H1 (cell line): ENCODE data around the gene NHLH2. TPM values are rescaled to one million over a fixed set of nuclear protein-coding genes. Genes with fewer than 3 reads are reported as not detected.

Experiments used
- ATF3 ChIP-seq: IDR thresholded peaks from 2 replicates; pipeline ENCODE4 v1.6.1; 2011; ENCODE audit warnings: low read depth, mild to moderate bottlenecking, low read length; ENCODE audit not compliant: insufficient read depth
- RBBP5 ChIP-seq: IDR thresholded peaks from 2 replicates; pipeline ENCODE4 v1.7.1; 2012; ENCODE audit warnings: low read depth, mild to moderate bottlenecking, inconsistent platforms, low read length, moderate library complexity, borderline replicate concordance
- SUZ12 ChIP-seq: fragments of 200-600 bp; sonication (generic); IDR thresholded peaks from 2 replicates; pipeline ENCODE4 v1.6.1; 2012; ENCODE audit warnings: mild to moderate bottlenecking, inconsistent platforms, low read length, moderate library complexity, mixed read lengths
- polyA plus RNA-seq, 7 experiments: library from polyadenylated mRNA; depleted of rRNA in 3 of 7; stranded (reverse) in 5 of 7; unstranded in 2 of 7; fragments of >200 nt in 5 of 7; fragments of 200-250 nt in 2 of 7; gene quantifications; 1 replicate in 5 of 7; 2 replicates in 1 of 7; 4 replicates in 1 of 7; pipeline versions ENCODE4 v1.2.1 to v1.2.3, GENCODE V29; 2011 to 2013; ENCODE audit warnings: missing spikeins in 2 of 7, mixed read lengths in 2 of 7
- total RNA-seq: library from RNA; stranded (reverse); fragmentation: NEBNext Ultra II Directional; extraction: Animal tissue kit (Norgen Biotek cat#: 25700); gene quantifications from 2 replicates; pipeline ENCODE4 v1.2.1, GENCODE V29; 2021

Gene NHLH2
- total and polyA plus RNA-seq, 2 of the 8 experiments (the other 6 are each of a cell fraction or from before 2014, with no cell fraction given), result 0.92 to 1.1 TPM

- no peak for TF ChIP-seq ATF3
- TF ChIP-seq RBBP5, result no peak
- TF ChIP-seq SUZ12, result no peak
- TF ChIP-seq, all 59 proteins: peak for 0
Observed at GRCh38 chr1:115815694-115816093, 25.2 kb downstream of the NHLH2 start (continued).
